MCF 10A (cell line): ENCODE data around the gene APBA1. TPM values are rescaled to one million over a fixed set of nuclear protein-coding genes. Genes with fewer than 3 reads are reported as not detected.

ENCODE experiments used
- BruUV-seq: library from RNA; stranded (reverse); fragments of 400-500 nt; replicated peaks from 2 replicates; lab custom pipeline; 2021; lab: Mats Ljungman, UMichigan
- CTCF ChIA-PET: fragments of 300-600 bp; sonication (Branson Sonifier 250); formaldehyde crosslinking; extraction: SDS; loops from one replicate; lab custom pipeline; 2021; ENCODE audit warnings: antibody characterized with exemption, inconsistent platforms; lab: Yijun Ruan, JAX
- POLR2A ChIA-PET: fragments of 300-600, 350-650 bp; sonication (Branson Sonifier 250); formaldehyde crosslinking; extraction: SDS; loops from one replicate; lab custom pipeline; 2020; ENCODE audit warnings: antibody characterized with exemption, inconsistent platforms; lab: Yijun Ruan, JAX
- DNase-seq: peaks from one replicate; pipeline ENCODE4 v3.0.0-alpha.2; 2018; ENCODE audit not compliant: unreplicated experiment
- H3K27ac Mint-ChIP-seq: one replicate; pipeline ENCODE4 v1.8.0; 2022; ENCODE audit warnings: mild to moderate bottlenecking, low read depth, mixed read lengths; ENCODE audit not compliant: unreplicated experiment
- H3K27me3 Mint-ChIP-seq: one replicate; pipeline ENCODE4 v1.8.0; 2022; ENCODE audit warnings: mixed read lengths; ENCODE audit not compliant: insufficient read depth, unreplicated experiment
- H3K36me3 Mint-ChIP-seq: one replicate; pipeline ENCODE4 v1.8.0; 2022; ENCODE audit warnings: mild to moderate bottlenecking, moderate library complexity, mixed read lengths; ENCODE audit not compliant: insufficient read depth, unreplicated experiment
- H3K4me1 Mint-ChIP-seq: one replicate; pipeline ENCODE4 v1.8.0; 2022; ENCODE audit warnings: mixed read lengths; ENCODE audit not compliant: insufficient read depth, unreplicated experiment
- H3K4me3 Mint-ChIP-seq: one replicate; pipeline ENCODE4 v1.8.0; 2022; ENCODE audit warnings: mild to moderate bottlenecking, moderate library complexity, mixed read lengths; ENCODE audit not compliant: unreplicated experiment
- H3K9me3 Mint-ChIP-seq: one replicate; pipeline ENCODE4 v1.8.0; 2022; ENCODE audit warnings: mixed read lengths; ENCODE audit not compliant: unreplicated experiment
- intact Hi-C: fragments of 100-400 bp; cut with micrococcal nuclease; formaldehyde crosslinking; loops from 2 replicates; pipeline ENCODE4 v1.14.1; 2022
- total RNA-seq: library from RNA; stranded (reverse); gene quantifications from 2 replicates; pipeline ENCODE4 v1.2.3, GENCODE V29; 2022
- TF ChIP-seq, protein P1 (sequence below): fragments of 200-600 bp; IDR thresholded peaks from one replicate; pipeline ENCODE4 v1.8.0; 2022; ENCODE audit warnings: antibody characterized with exemption, mild to moderate bottlenecking; ENCODE audit not compliant: unreplicated experiment

The APBA1 gene
- total RNA-seq, 1 experiment from 2014 or later = 0.07 TPM

DNA sequence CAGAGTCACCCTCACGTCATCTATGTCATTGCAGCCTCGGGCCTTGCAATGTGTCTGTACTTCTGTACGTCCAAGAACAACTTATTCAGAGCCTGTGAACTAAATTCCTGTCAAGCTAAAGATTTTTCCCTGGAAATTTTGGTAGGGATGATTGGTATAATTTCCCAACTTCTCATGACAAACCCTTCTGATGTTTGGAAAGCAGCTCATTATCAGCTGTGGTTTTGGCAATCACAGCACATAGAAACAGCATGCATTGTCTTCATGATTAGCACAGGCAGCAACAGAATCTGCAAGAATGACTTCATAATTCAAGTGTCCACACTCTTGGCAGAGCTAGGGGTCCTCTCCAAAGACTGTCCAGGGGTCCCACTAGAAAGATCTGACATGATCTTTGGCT lies 49.5 kb downstream of the APBA1 start:
- intact Hi-C loops = no loop called here
- DNase-seq = no peak

DNA sequence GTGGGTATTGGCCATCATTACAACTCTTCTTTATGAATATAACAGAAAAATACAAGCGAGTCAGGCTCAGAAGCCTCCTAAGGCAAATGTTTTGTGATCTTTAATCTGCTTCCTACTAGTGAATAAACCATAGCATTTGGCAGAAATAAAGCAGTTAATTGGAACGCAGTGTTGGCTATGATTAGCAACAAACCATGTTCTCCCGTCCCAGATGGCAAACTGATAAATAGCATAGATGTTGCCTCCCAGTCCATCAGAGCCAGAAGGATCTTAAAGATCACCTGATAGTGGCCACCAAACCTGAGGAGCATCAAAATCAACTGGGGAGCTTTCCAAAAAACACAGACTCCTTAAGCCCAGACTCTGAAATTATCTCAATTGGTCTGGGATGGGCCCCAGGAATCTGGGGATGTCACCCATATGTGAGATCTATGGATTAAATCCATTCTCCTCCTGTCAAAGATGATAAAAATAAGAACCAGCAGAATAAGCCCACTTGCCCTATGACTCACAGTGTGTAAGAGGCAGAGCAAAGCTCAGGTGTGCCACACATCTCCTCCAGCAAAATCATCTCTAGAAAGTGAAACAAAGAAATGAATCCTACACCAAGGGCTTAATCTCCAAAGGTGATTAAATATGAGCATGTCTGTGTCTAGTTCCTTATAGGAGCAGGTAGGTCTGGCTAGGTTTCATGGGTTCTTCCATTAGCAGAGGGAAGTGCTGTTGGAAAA lies 50.3 kb downstream of the APBA1 start:
- Mint-ChIP-seq H3K9me3 (no peaks in the 10 kb centered on the region), H3K4me3 (no peak overlapping the region), H3K27ac (no peak overlapping the region), H3K36me3 (no peaks in the 10 kb centered on the region), H3K4me1 (no peaks in the 10 kb centered on the region), H3K27me3 (peaks cover 50% of the 10 kb centered on the region)
- TF ChIP-seq, protein P1, sequence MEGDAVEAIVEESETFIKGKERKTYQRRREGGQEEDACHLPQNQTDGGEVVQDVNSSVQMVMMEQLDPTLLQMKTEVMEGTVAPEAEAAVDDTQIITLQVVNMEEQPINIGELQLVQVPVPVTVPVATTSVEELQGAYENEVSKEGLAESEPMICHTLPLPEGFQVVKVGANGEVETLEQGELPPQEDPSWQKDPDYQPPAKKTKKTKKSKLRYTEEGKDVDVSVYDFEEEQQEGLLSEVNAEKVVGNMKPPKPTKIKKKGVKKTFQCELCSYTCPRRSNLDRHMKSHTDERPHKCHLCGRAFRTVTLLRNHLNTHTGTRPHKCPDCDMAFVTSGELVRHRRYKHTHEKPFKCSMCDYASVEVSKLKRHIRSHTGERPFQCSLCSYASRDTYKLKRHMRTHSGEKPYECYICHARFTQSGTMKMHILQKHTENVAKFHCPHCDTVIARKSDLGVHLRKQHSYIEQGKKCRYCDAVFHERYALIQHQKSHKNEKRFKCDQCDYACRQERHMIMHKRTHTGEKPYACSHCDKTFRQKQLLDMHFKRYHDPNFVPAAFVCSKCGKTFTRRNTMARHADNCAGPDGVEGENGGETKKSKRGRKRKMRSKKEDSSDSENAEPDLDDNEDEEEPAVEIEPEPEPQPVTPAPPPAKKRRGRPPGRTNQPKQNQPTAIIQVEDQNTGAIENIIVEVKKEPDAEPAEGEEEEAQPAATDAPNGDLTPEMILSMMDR = no peak
- BruUV-seq = no TSS peak
- DNase-seq = no peak
- ChIA-PET CTCF (interaction anchor here (0.6 kb wide), 1 partner anchor 477 kb away, joined by 3 read pairs; no protein-coding TSS in a partner anchor), POLR2A (no interaction called here)
- intact Hi-C loops = no loop called here

More for the DNA sequence above, 49.5 kb downstream of the APBA1 start:
- peaks cover 53% of the 10 kb centered on the region for H3K27me3 Mint-ChIP-seq
- H3K4me3 Mint-ChIP-seq = no peak overlapping the region
- H3K4me1 Mint-ChIP-seq = no peaks in the 10 kb centered on the region
- H3K36me3 Mint-ChIP-seq = no peaks in the 10 kb centered on the region
- H3K9me3 Mint-ChIP-seq = no peaks in the 10 kb centered on the region
- TF ChIP-seq, protein P1 = no peak
- CTCF ChIA-PET = no interaction called here
- POLR2A ChIA-PET = no interaction called here
- BruUV-seq = no TSS peak
- no peak overlapping the region for H3K27ac Mint-ChIP-seq

DNA sequence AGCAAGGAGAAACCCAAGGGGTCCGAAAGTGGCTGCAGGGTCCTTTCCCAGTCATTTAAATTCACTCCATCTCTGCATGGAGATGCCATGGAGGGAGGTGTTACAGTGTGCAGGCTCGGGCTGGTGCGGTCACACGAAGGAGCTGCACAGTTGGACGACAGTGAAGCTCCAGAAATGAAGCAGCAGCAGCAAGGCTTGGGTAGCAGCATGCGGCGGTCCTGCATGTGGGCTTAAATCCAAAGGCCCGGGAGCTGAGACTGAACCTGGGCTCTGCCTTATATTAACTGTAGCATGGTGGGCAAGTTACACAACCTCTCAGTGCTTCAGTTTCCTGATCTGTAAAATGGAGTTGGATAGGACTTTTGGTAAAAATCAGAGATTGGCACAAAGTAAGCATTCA lies 51.4 kb downstream of the APBA1 start:
- Mint-ChIP-seq H3K27ac (no peak overlapping the region), H3K36me3 (no peaks in the 10 kb centered on the region), H3K9me3 (no peaks in the 10 kb centered on the region), H3K27me3 (peaks cover 50% of the 10 kb centered on the region), H3K4me3 (no peak overlapping the region), H3K4me1 (no peaks in the 10 kb centered on the region)
- intact Hi-C loops = no loop called here
- TF ChIP-seq, protein P1 = no peak
- CTCF ChIA-PET = no interaction called here
- POLR2A ChIA-PET = no interaction called here
- BruUV-seq = no TSS peak
- no peak for DNase-seq

DNA sequence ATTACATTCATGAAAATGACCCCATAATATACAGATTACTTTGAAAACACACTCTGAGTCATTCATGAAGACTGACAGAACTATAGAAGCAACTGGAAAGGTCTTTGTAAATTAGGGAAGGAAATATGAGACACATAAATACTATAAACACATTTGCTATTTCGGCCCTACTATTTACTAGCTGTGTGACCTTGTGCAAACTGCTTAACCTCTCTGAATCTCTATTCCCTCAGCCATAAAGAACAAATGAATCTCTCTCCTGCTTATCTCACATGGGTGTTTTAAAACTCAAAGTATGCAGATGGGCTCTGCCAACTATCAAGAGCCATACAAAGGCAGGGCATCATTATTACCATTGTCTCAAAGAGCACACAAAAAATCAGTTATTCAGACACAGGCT lies 52.9 kb downstream of the APBA1 start:
- TF ChIP-seq, protein P1 = no peak
- CTCF ChIA-PET = no interaction called here
- Mint-ChIP-seq H3K9me3 (no peaks in the 10 kb centered on the region), H3K36me3 (no peaks in the 10 kb centered on the region), H3K4me3 (no peak overlapping the region), H3K4me1 (no peaks in the 10 kb centered on the region), H3K27me3 (peaks cover 40% of the 10 kb centered on the region), H3K27ac (no peak overlapping the region)
- no peak for DNase-seq
- POLR2A ChIA-PET = no interaction called here
- BruUV-seq = no TSS peak
- intact Hi-C loops = no loop called here
